Endometrial microvascular endothelial cells (primary cell): ENCODE data around the gene LIMK1. TPM values are rescaled to one million over a fixed set of nuclear protein-coding genes. Genes with fewer than 3 reads are reported as not detected.

Source experiments
- in situ Hi-C: cut with HindIII; loops from 2 replicates; pipeline ENCODE4 v1.10.0; 2017; ENCODE audit warnings: low sequenced_read_pairs, low pct_unique_long_range_greater_than_20kb; ENCODE audit errors: inconsistent ontology term
- total RNA-seq: library from RNA; depleted of rRNA; stranded (reverse); fragments of >200 nt; gene quantifications from one replicate; pipeline ENCODE4 v1.2.3, GENCODE V29; 2015; ENCODE audit errors: inconsistent ontology term

LIMK1 gene
- total RNA-seq, 1 donor from 2014 or later = 51.8 TPM

DNA sequence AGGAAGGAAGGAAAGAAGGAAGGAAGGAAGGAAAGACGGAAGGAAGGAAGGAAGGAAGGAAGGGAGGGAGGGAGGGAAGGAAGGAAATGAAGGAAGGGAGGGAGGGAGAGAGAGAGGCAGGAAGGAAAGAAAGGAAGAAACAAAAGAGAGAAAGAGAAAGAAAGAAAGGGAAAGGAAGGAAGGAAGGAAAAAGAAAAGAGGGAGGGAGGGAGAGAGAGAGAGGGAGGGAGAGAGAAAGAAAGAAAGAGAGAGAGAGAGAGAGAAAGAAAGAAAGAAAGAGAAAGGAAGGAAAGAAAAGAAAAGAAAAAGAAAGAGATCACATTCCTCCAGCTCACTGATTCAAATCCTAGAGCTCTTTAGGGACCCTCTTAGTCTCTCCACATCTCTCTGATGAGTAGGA lies 31.0 kb upstream of the LIMK1 start:
- in situ Hi-C loops = no loop called here

DNA sequence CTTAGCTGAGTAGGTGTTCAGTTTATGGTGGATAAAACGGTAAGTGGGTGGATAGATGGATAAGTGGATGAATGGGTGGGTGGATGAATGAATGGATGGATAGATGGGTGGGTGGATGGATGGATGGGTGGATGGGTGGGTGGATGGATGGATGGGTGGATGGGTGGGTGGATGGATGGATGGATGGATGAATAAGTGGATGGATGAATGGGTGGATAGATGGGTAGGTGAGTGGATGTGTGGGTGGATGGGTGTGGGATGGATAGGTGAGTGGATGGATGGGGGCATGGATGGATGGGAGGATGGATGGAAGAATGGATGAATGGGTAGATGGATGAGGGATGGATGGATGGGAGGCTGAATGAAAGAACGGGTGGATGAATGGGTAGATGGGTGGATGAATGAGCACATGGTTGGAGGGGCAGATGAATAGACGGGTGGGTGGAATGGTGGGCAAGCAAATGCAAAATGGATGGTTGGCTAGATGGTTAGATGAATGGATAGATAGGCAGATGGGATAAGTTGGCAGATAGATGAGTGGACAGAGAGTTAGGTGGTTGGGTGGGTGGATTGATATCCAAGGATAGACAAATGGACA lies 29.9 kb upstream of the LIMK1 start:
- in situ Hi-C loops = no loop called here

DNA sequence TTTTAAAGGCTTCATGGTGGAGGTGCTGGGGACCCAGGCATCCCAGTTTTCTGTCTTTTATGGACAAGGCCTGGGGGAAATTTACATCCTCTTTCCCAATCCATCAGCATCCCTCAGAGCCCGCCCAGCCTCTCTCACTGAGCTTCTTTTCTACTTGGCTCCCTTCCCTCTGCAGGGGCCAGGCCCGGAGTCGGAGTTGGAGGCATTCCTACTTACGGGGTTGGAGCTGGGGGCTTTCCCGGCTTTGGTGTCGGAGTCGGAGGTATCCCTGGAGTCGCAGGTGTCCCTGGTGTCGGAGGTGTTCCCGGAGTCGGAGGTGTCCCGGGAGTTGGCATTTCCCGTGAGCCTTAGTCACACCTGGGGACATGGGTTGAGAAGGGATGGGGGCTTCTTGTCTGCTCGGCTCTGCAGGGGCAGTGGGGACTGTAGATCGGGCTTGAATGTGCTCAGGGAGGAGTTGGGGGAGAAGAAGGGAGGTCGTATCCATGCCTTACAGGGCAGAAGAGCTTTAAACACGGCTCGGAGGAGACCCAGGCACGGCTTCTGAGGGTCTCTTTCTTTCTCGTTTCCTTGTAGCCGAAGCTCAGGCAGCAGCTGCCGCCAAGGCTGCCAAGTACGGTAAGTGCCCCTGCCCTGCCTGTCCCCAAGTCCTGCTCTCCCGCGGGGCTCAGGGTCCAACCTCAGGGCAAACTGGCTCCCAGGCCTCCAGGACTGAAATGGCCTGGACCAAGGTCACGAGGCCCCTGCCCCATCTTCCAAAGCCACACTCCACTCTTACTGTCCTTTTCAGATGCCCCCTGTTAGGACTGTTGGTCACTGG lies 27.3 kb upstream of the LIMK1 start:
- in situ Hi-C loops = no loop called here

DNA sequence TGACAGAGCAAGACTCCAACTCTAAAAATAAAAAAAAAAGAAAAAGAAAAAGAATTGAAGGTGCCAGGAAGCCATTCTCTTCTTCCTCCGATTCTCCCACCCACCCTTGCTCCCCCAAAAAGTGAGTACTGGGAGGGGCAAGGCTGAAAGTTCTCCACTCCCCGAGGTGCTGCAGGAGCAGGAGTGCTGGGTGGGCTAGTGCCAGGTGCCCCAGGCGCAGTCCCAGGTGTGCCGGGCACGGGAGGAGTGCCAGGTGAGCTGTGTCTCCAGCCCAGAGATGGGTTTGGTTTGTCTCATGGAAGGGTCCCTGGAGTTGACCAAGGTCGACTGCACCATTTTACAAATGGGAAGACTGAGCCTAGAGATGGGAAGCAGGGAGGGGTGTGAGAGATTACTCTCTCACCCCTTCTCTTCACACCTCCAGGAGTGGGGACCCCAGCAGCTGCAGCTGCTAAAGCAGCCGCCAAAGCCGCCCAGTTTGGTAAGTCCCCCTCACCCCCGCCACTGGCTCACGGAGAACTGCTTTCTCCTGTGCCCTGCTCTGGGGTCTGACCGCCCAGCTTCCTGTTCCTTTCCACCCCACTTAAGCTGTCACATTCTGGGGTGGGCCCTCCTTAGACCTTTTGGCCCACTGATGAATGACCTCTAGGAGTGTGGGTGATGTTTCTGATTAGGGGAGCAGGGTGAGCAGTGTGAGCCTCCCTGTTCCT lies 26.2 kb upstream of the LIMK1 start:
- in situ Hi-C loops = no loop called here

DNA sequence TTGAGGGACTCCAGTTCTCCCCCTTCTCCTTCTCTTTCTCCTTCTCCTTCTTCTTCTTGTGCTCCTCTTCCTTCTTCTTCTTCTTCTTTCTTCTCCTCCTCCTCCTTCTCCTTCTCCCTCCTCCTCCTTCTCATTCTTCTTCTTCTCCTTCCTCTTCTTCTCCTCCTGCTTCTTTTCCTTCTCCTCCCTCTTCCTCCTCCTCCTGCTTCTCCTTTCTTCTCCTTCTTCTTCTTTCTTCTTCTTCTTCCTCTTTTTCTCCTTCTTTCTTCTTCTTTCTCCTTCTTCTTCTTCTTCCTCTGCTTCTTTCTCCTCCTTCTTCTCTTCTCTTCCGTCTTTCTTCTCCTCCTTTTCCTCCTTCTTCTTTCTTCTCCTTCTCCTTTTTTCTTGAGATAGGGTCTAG lies 25.6 kb upstream of the LIMK1 start:
- in situ Hi-C loops = no loop called here

DNA sequence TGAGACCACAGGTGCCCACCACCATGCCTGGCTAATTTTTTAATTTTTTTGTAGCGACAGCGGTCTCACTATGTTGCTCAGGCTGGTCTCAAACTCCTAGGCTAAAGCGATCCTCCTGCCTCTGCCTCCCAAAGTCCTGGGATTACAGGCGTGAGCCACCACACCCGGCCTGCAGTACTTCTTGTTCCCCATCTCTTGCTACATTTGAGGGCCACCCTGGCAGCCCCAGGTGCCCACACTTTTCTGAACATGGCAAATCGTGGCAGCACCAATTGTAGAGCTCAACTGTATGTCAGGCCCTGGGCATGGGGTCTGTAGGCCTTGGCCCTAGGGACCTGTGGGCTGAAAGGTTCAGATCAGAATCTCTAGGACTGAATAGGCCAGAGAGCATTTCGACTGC lies 25.1 kb upstream of the LIMK1 start:
- in situ Hi-C loops = no loop called here

DNA sequence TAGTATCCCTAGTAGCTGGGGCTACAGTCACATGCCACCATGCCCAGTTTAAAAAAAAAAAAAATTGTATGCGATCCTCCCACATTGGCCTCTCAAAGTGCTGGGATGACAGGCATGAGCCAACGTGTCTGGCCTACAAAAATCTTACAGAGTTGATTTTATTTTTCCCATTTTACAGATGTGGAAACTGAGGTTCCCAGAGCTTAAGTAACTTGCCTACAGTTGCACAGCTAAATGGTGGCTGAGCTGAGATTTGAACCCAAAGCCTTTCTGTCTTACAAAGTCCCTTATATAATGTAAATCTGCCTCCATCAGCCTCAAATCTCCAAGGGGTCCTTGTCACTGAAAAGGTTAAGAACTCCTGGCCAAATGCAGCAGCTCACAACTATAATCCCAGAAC lies 24.6 kb upstream of the LIMK1 start:
- in situ Hi-C loops = no loop called here

DNA sequence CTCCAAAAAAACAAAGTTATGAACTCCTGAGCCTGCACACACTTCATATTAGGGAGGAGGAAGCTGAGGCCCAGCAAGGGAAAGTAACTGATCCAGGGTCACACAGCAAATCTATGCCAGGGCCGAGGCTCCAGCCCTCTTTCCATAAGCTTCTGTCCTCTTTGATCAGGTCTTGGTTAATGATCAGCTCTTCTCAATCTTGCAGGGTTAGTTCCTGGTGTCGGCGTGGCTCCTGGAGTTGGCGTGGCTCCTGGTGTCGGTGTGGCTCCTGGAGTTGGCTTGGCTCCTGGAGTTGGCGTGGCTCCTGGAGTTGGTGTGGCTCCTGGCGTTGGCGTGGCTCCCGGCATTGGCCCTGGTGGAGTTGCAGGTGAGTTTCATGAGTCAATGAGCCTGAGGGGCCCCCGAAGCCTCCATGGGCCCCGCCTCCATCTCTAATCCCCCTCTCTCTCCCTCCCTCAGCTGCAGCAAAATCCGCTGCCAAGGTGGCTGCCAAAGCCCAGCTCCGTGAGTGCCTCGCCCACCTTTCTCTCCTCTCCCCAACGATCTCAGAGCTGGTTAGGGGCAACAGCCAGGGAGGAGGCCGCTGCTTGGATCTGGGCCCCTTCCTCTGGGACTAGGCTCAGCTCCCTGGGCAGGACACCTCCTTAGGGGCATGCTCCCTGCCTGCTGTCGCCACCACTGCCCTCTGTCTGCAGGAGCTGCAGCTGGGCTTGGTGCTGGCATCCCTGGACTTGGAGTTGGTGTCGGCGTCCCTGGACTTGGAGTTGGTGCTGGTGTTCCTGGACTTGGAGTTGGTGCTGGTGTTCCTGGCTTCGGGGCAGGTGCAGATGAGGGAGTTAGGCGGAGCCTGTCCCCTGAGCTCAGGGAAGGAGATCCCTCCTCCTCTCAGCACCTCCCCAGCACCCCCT lies 23.7 kb upstream of the LIMK1 start:
- in situ Hi-C loops = no loop called here

DNA sequence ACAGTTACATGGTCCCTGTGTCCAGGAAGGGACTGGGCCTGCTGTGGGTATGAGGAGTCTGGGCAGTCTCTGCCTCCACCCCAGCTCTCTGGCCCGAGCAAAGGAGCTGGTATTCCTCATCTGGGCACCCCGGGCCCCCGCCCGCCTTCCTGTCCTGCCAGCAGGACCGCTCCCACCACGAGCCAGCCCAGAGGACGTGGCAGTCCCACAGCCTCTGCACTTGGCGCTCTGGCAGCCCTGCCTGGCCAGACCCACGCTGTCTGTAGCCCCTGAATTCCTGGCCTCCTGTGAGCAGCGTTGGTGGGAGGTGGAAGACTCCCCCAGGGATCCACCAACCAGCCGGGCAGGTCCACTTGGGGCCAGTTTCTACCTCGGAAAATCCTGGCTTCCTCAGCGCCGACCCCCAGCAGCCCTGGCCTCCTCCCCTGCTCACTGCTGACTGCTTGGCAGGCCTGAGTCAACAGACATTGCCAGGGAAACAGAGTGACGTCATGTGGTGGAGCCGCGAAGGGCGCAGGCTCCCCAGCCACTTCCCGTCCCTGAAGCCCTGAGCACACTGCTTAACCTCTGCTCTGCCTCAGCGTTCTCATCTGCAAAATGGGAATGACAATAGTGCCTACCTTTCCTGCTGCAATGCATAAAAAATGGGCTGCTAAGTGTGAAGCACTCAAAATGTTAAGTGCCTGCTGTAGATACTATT lies 21.6 kb upstream of the LIMK1 start:
- in situ Hi-C loops = no loop called here

DNA sequence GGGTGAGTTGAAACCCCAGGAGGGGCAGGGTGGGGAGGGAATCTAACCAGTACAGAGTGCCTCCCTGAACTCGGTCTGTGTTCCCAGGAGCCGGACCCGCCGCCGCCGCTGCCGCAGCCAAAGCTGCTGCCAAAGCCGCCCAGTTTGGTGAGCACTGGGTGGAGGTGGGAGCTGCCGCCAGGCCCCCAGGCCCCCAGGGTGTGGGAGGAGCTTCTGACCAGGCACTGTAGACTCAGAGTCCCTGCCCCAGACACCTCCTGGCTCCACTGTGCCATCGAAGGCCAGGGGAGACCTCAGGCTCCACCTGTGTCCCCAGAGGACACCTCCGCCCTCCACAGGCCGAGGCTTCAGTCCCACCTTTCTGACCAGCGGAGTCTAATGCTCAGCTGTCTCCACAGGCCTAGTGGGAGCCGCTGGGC lies 20.4 kb upstream of the LIMK1 start:
- in situ Hi-C loops = no loop called here

DNA sequence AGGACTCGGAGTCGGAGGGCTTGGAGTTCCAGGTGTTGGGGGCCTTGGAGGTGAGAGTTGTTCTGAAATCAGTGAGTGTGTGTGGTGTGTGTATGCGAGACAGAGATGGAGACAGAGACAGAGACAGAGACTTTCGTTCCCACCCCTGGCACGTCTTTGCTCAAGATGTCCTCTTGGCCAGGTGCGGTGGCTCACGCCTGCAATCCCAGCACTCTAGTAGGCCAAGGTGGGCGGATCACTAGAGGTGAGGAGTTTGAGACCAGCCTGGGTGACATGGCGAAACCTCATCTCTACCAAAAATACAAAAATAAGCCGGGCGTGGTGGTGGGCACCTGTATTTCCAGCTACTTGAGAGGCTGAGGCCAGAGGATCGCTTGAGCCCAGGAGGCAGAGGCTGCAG lies 20.0 kb upstream of the LIMK1 start:
- in situ Hi-C loops = no loop called here

DNA sequence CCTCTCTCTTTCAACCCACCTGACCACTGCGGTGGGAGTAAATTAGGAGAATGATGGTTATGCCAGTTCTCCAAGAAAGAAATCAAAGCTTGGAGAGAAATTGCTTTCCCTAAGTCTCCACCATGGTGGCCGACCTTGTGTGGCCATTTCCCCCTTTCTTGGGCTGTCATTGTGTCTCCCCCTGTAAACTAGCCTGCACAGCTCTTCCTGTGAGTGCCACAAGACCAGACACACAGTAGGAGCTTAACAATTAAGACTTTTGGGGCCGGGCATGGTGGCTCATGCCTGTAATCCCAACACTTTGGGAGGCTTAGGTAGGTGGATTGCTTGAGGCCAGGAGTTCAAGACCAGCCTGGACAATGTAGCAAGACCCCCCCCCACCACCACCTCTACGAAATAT lies 18.9 kb upstream of the LIMK1 start:
- in situ Hi-C loops = no loop called here

DNA sequence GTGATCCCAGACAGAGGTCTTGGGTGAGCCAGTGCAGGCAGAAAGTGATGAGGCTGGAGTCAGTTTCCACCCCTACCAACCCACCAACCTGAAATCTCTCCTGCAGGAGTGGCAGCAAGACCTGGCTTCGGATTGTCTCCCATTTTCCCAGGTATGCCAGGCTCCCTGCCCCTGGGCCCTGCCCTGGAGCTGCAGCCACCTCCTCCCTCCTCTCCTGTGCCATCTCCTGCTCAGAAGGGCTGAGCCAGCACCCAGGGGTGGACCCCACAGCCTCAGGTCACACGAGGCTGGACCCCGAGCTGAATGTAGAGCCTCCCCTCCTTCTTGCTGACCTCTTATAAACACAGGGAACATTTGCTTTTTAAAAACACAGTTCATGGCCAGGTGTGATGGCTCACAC lies 17.0 kb upstream of the LIMK1 start:
- in situ Hi-C loops = no loop called here

DNA sequence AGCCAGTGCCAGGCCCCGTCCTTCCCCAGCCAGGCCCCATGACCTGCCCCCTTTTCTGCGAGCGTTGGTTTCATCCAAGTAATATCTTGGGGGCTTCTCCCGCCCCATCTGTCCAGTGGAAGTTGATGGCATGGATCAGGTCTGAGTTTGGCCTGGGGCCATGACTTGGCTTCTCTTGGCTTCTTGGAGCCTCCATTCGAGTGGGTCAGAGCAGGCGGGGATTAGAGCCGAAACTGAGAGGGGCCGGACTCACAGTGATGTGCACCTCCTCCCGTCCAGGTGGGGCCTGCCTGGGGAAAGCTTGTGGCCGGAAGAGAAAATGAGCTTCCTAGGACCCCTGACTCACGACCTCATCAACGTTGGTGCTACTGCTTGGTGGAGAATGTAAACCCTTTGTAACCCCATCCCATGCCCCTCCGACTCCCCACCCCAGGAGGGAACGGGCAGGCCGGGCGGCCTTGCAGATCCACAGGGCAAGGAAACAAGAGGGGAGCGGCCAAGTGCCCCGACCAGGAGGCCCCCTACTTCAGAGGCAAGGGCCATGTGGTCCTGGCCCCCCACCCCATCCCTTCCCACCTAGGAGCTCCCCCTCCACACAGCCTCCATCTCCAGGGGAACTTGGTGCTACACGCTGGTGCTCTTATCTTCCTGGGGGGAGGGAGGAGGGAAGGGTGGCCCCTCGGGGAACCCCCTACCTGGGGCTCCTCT lies 15.1 kb upstream of the LIMK1 start:
- in situ Hi-C loops = no loop called here

DNA sequence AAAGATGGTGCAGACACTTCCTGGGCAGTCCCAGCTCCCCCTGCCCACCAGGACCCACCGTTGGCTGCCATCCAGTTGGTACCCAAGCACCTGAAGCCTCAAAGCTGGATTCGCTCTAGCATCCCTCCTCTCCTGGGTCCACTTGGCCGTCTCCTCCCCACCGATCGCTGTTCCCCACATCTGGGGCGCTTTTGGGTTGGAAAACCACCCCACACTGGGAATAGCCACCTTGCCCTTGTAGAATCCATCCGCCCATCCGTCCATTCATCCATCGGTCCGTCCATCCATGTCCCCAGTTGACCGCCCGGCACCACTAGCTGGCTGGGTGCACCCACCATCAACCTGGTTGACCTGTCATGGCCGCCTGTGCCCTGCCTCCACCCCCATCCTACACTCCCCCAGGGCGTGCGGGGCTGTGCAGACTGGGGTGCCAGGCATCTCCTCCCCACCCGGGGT lies 14.5 kb upstream of the LIMK1 start:
- in situ Hi-C loops = no loop called here

DNA sequence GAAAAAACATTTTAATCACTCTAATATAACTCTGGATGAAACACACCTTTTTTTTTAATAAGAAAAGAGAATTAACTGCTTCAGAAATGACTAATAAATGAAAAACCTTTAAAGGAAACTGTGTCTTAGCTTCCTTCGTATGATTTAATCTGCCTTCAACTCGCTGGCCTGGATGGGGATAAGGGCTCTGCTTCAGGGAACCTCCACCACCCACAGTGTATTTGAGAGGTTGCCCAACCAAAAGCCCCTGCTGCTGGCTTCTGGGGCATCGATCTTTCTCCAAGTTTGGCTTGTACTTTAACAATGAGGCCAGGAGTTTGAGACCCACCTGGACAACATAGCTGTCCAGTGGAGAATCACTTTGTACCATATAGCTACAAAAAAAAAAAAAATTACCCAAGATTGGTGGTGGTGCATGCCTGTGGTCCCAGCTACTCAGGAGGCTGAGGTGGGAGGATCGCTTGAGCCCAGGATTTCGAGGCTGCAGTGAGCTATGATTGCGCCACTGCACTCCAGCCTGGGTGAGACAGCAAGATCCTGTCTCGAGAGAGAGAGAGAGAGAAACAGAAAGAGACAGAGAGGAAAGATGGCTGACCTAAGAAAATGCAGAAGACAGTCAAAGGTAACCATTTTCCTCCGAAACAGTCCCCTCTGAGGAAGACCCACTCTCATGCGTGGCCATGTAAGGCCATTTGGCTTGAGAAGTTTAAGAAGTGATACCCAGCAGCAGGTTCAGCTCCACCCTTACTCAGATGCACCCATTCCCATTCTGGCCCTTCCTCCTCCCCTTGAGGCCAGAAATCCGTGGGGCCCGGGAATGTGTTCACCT lies 13.6 kb upstream of the LIMK1 start:
- in situ Hi-C loops = no loop called here

DNA sequence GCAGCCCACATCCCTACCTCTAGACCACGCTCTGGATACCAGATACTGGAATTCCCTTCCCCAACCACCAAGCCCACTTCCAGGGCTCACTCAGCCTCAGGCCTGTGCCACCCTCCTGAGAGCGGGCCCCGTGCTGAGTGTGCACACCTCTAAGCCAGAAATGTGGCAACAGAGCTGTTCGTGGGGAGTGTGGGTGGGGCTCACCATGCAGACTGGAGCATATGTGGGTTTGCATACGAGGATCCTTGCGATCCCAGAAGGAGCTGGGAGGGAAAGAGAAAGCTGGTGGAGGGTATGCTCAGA lies 13.0 kb upstream of the LIMK1 start:
- in situ Hi-C loops = no loop called here
